SKM-1 treated with dmso at 0.1 percent for 144 hours (cell line): ENCODE measurements around the gene PRELID1.

ENCODE experiments used
- DNase-seq: peaks from one replicate; lab custom pipeline; 2025; ENCODE audit not compliant: unreplicated experiment; lab: John Stamatoyannopoulos, UW

Gene PRELID1

DNA sequence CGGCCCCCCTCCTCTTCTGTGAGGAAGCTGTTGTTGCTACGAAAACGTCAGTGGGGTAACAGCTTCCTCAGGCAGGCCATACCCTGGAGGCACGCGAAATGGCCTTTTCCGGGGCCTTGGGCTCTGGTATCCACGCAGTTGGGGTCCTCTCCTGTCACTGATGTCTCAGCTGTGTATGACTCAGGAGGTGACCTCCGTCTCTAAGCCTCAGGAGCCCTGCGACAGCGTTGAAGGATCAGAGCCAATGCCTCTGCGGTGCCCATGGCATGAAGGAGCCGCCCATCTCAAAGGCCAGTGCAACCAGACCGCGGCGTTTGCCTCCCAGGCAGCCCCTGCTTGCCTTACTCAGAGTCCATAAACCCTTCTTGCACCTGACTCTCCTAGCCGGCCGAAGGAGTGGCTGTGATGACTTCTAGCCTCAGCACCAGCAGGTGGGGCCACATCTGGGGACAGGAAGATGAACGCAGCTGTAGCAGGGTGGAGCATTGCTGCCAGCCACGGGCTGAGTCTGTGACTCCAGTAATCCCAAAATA, 9.1 kb downstream of the PRELID1 start:
- no peak for DNase-seq

DNA sequence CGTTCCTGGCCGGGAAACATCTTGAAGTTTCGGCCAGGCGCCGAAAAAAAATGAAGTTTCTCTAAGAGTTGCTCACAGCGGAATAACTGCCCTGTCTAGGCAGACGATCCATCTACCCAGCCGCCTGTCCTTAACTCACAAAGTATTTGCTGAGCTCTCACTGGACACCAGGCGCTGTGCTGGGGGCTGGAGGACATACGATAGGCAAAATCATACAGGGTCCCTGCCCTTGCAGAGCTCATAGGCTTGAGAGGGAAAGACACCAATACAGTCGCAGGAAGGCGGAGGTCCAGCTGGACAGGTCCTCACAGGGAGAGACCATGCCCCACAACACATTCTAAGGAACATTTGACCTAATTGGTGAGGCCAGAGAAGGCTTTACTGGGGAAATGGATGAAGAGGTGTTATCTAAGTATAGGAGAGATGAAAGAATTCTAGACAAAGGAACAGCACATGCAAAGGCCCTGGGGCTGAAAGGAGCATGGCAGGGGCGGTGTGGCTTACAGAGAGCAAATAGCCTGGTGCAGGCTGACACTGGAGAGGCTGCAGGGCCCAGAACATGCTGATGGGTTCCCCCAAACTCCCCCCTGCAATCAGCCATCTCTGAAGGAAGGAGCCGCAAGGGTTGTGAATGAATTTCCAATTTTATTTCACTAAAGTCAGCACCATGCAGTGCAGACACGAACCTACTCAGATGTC, 10.1 kb downstream of the PRELID1 start:
- DNase-seq, result no peak

GRCh38 chr5:177314376-177315342, 11.1 kb downstream of the PRELID1 start:
- no peak for DNase-seq

DNA sequence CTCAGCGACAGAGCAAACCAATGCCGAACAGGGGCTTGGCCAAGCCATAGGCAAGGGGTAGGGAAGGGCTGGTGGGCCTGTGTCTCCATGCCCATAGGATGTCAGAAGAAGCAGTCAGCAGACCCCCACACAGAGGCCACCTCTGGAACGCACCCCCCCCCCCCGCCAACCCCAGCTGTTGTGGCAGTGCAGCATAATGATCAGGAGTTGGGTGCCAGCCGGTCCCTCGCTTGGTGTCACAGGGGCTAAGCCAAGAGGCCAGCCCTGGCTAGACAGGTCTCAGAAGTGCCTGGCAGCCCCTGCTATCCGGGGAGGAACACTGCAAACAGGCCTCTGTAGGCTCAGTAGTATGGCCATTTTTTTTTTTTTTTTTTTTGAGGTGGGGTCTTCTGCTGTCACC, 11.8 kb downstream of the PRELID1 start:
- no peak for DNase-seq

DNA sequence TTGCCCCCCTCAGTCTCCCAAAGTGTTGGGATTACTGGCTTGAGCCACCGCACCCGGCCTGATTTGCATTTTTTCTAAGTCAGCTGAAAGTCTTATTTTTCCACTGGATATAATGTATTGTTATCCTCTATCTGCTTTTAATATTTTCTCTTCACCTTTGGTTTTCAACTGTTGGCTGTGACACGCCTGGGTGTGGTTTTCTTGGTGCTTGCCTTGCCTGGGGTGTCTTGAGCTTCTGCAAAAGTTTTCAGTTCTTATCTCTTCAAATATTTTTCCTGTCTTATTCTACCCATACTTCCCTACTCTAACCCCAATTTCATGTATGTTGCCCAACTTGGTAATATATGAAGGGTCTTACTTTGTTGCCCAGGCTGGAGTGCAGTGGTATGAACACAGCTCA, 12.4 kb downstream of the PRELID1 start:
- DNase-seq, result no peak

DNA sequence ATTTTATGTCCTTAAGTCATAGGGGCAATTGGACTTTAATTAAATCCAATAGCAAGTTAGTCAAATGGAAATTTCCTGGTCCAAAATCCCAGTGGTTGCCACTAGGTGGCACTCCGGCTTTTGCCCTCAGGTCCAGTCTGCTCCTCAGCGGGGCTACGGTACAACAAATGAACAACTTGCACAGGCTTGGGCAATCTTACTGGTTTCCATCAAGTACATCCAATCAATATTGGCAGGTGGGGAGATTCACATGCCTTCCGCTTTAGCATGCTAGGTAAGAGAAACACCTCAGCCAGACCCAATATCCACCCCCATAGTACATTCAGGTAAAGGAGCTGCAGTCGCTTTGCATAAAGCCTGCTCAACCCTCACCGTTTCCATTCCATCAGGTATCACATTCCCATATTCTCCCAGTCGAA, 14.4 kb downstream of the PRELID1 start:
- peak; percentile 61 for DNase-seq

DNA sequence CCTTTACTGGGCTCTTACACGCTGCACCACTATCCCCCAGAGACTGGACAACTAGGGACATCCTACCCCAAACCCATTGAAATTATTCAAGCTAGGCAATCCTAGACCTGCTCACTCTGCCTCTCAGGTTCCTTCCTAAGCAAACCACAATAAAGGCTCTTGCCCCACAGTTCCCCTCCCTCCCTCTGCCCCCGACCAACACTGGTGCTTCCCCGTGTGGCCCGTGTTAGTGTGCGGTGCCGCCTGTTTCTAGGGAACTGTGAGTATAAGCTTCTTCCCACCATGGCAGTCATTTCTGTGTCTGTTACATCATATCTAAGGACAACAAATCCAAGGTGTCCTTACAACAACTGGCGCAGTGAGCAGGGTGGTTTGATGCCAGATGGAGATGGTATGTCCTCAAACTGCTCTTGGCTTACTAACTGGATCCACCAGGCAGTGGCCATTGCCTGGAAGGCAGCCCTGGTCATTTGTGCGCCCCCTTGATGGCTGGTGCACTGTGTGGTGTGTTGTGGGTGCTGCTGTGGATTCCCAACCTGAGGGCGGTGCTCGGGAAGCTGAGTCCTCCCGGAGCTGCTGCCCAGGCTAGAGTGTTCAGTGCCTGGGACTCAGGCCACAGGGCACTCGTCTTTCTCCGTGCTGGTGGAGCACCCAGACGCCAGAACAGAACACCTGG, 16.5 kb downstream of the PRELID1 start:
- DNase-seq, result no peak

GRCh38 chr5:177320879-177321278, 17.3 kb downstream of the PRELID1 start:
- peak; percentile 70 for DNase-seq

- DNase-seq, result no peak
Observed at GRCh38 chr5:177325868-177326381, 22.3 kb downstream of the PRELID1 start.

DNA sequence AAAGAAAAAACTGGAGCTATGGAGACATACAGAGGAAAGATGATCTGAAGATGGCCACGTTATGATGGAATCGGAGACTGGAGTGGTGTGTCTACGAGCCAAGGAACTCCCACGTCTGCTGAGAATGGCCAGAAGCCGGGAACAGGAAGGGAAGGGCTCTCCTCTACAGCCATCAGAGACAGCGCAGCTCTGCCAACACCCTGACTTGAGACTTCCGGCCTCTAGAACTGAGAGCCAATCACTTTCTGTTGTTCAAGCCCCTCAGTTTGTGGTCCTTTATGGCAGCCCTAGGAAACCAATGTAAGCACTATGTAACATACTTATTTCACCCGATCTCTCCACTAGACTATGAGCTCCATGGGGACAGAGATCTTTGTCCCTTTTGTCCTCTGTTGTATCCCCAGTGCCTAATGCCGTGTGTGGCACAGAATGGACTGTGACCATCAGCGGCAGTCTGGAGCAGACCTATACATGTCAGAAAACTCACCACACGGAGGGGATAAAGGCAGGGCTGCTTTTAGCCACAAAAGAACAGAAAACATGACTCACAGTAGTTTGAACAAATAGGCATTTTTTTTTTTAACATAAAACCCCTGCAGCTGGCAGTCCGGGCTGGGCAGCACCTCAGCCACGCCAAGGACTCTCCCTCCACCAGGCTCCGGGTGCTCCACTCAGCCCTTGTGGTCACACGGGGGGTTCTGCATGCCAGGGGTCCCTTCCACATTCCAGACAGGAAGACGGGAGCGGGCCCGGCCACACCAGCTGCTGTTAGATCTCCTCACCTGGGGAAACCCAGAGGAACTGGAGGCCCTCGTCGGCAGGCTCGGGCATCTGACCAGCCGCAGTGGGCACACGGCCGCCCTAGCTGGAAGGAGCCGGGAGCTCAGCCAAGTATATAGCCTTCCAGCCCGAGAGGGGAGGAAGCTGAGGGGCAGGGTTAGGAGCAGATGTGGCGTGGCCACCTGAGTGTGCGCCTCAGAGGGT, 24.2 kb downstream of the PRELID1 start:
- DNase-seq, result no peak

GRCh38 chr5:177328545-177329231, 25.1 kb downstream of the PRELID1 start:
- no peak for DNase-seq

- no peak for DNase-seq
Observed at GRCh38 chr5:177329883-177330282, 26.3 kb downstream of the PRELID1 start.

GRCh38 chr5:177330991-177331842, 27.6 kb downstream of the PRELID1 start:
- DNase-seq, result no peak

- DNase-seq, result no peak
Observed at GRCh38 chr5:177332031-177332895, 28.7 kb downstream of the PRELID1 start.

DNA sequence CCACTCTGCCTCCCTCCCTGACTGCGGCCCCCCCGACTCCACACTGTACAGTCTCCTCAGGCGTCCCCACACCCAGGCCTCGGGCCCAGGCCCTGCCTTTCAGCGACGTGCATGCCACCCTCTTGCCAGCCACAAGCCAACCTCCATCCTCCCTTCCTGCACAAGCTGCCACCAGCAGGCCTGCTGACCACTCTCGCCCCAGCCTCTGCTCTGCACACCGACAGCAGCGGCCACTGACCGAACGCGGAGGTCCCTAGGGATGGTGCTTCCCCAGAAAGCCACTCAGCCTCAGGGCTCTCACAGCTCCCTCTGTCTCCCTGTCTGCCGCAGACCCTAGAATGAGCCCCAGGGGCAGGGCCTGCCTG, 29.3 kb downstream of the PRELID1 start:
- no peak for DNase-seq

DNA sequence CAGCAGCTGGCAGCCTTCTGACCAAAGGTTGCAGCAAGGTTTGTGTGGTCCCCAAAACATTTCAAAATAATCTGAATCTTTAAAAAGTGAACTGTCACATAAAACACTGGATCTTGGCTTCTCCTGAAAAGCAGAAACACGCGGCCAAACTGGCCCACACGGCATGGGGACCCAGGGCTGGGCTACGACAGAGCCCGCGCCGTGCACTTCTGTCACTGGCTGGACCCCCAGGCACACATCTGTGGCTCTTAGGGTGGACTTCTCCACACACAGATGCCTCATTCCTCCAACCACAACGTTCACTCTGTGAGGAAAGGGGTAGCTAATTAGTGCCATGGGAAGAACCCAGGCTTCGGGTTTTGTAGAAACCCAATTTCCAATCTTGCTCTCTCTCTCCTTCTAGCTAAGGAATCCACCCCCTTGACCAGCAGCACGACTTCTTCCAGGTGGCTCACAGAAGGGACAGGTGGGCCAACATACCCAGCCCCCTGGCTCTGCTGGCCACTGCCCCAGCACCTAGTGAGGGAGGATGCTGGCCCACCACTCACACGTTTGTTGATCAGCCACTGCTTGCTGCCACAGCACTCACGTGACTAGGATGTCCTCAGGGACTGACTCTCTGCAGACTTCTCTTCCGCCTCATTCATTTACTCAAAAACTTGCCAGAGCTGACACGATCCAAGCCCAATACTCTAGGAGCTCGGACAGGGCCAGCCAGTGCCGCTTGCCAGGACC, 30.0 kb downstream of the PRELID1 start:
- DNase-seq, result no peak

DNA sequence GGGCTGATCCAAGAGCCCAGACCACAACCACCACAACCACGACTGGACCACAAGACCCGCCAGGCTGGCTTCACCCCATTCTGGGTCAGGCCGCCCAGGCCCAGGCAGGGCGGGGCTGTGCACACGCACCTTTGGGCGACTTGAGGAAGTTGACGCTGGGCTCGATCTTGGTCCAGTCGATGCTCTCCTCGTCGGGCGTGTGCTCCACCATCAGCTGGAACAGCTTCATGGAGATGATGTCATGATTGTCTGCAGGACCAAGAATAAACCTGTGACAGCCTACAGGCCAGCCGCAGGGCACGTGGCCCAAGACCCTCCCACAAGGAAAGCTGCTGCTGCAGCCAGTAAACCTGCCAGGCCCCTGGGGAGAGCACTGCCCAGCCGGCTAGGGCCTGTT, 30.6 kb downstream of the PRELID1 start:
- DNase-seq, result no peak
